OCI-LY7 (cell line): Measurements from ENCODE around the gene KCNIP1. TPM values are rescaled to one million over a fixed set of nuclear protein-coding genes. Genes with fewer than 3 reads are reported as not detected.

Experiments
- BruUV-seq: library from RNA; stranded (reverse); fragments of 400-500 nt; replicated peaks from 2 replicates; lab custom pipeline; 2021; lab: Mats Ljungman, UMichigan
- CTCF ChIA-PET: fragments of 300-600 bp; sonication (Branson Sonifier 250); formaldehyde crosslinking; loops from one replicate; lab custom pipeline; 2022; ENCODE audit warnings: antibody characterized with exemption; ENCODE audit not compliant: unreplicated experiment; lab: Charles Lee
- POLR2A ChIA-PET: fragments of 300-600 bp; sonication (Branson Sonifier 250); formaldehyde crosslinking; loops from one replicate; lab custom pipeline; 2022; ENCODE audit warnings: antibody characterized with exemption; lab: Charles Lee
- DNase-seq: peaks from one replicate; pipeline ENCODE4 v3.0.0-alpha.2; 2015; ENCODE audit warnings: low spot score
- H2AFZ ChIP-seq: fragments of 200-600 bp; sonication (generic), shearing (Covaris generic); 2 replicates; pipeline ENCODE4 v1.6.1; 2014; ENCODE audit warnings: mild to moderate bottlenecking, antibody characterized with exemption, low read length, moderate library complexity
- H3K27ac ChIP-seq: fragments of 200-600 bp; sonication (generic); 2 replicates; pipeline ENCODE4 v1.5.1; 2014; ENCODE audit warnings: mixed run types, low read depth, mild to moderate bottlenecking, moderate library complexity, low read length, inconsistent platforms; ENCODE audit not compliant: poor library complexity, severe bottlenecking
- H3K36me3 ChIP-seq: fragments of 200-600 bp; sonication (generic); 2 replicates; pipeline ENCODE4 v1.6.1; 2014; ENCODE audit warnings: mild to moderate bottlenecking, antibody characterized with exemption, low read length, moderate library complexity, mixed read lengths; ENCODE audit not compliant: insufficient read depth
- H3K4me1 ChIP-seq: fragments of 200-600 bp; sonication (generic); 2 replicates; pipeline ENCODE4 v1.5.1; 2014; ENCODE audit warnings: mild to moderate bottlenecking, low read length; ENCODE audit not compliant: insufficient read depth, poor library complexity, severe bottlenecking
- H3K4me2 ChIP-seq: fragments of 200-600 bp; sonication (generic); 2 replicates; pipeline ENCODE4 v1.6.1; 2014; ENCODE audit warnings: mild to moderate bottlenecking, low read length
- H3K4me3 ChIP-seq: fragments of 200-600 bp; sonication (generic); 2 replicates; pipeline ENCODE4 v1.5.1; 2014; ENCODE audit warnings: mild to moderate bottlenecking, low read depth, low read length; ENCODE audit not compliant: poor library complexity, severe bottlenecking
- H3K79me2 ChIP-seq: fragments of 200-600 bp; sonication (generic); 2 replicates; pipeline ENCODE4 v1.6.1; 2016; ENCODE audit warnings: low read depth, mild to moderate bottlenecking, low read length, moderate library complexity, mixed read lengths; ENCODE audit not compliant: insufficient read depth
- H3K9me2 ChIP-seq: fragments of 200-600 bp; sonication (generic); 2 replicates; pipeline ENCODE4 v1.6.1; 2016; ENCODE audit warnings: mild to moderate bottlenecking, low read length, mixed read lengths; ENCODE audit not compliant: insufficient read depth
- H3K9me3 ChIP-seq: fragments of 200-600 bp; sonication (generic); 2 replicates; pipeline ENCODE4 v1.6.1; 2014; ENCODE audit warnings: mild to moderate bottlenecking, mixed run types, low read length, mixed read lengths
- H4K20me1 ChIP-seq: fragments of 200-600 bp; sonication (generic); 2 replicates; pipeline ENCODE4 v1.6.1; 2014; ENCODE audit warnings: mild to moderate bottlenecking, antibody characterized with exemption, low read length, moderate library complexity, mixed read lengths; ENCODE audit not compliant: insufficient read depth
- EZH2phosphoT487 ChIP-seq: fragments of 200-600 bp; sonication (generic); IDR thresholded peaks from 2 replicates; pipeline ENCODE4 v1.6.1; 2018; ENCODE audit warnings: low read depth, borderline replicate concordance, mild to moderate bottlenecking, mixed run types, antibody characterized with exemption, low read length, moderate library complexity, mixed read lengths
- intact Hi-C: fragments of 100-400 bp; cut with micrococcal nuclease; formaldehyde crosslinking; loops from one replicate; pipeline ENCODE4 v1.10.0; 2022; ENCODE audit not compliant: unreplicated experiment
- total RNA-seq, 2 experiments: library from RNA; depleted of rRNA in 1 of 2; stranded (reverse); fragments of >200 nt in 1 of 2; shearing (Covaris generic) in 1 of 2; gene quantifications; 2 replicates each; pipeline ENCODE4 v1.2.3, GENCODE V29; 2014 to 2022
- TF ChIP-seq, protein P1 (sequence below): fragments of 200-600 bp; sonication (generic); conservative IDR thresholded peaks from 2 replicates; pipeline ENCODE4 v1.5.1; 2014; ENCODE audit warnings: mild to moderate bottlenecking, antibody characterized with exemption, low read length, moderate library complexity, mixed read lengths

The KCNIP1 gene
- total RNA-seq, 2 experiments from 2014 or later = not detected

- Histone ChIP-seq H3K27ac (no peak overlapping the region), H2AFZ (no peak overlapping the region), H3K79me2 (no peaks in the 10 kb centered on the region), H3K4me3 (no peak overlapping the region), H3K4me2 (no peak overlapping the region), H4K20me1 (no peaks in the 10 kb centered on the region), H3K4me1 (no peaks in the 10 kb centered on the region), H3K9me3 (no peaks in the 10 kb centered on the region), H3K9me2 (no peaks in the 10 kb centered on the region), H3K36me3 (no peaks in the 10 kb centered on the region)
- no peak for TF ChIP-seq EZH2phosphoT487
- TF ChIP-seq, protein P1, sequence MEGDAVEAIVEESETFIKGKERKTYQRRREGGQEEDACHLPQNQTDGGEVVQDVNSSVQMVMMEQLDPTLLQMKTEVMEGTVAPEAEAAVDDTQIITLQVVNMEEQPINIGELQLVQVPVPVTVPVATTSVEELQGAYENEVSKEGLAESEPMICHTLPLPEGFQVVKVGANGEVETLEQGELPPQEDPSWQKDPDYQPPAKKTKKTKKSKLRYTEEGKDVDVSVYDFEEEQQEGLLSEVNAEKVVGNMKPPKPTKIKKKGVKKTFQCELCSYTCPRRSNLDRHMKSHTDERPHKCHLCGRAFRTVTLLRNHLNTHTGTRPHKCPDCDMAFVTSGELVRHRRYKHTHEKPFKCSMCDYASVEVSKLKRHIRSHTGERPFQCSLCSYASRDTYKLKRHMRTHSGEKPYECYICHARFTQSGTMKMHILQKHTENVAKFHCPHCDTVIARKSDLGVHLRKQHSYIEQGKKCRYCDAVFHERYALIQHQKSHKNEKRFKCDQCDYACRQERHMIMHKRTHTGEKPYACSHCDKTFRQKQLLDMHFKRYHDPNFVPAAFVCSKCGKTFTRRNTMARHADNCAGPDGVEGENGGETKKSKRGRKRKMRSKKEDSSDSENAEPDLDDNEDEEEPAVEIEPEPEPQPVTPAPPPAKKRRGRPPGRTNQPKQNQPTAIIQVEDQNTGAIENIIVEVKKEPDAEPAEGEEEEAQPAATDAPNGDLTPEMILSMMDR = no peak
- intact Hi-C loops = no loop called here
- no TSS peak for BruUV-seq
- ChIA-PET CTCF (interaction anchor here (0.6 kb wide), 1 partner anchor 20 kb away, joined by 3 read pairs; no protein-coding TSS in a partner anchor), POLR2A (no interaction called here)
- no peak for DNase-seq
Observed at GRCh38 chr5:170614065-170614490, 110.3 kb downstream of the KCNIP1 start.

- Histone ChIP-seq H3K9me3 (no peaks in the 10 kb centered on the region), H3K4me1 (no peaks in the 10 kb centered on the region), H3K9me2 (no peaks in the 10 kb centered on the region), H3K79me2 (no peaks in the 10 kb centered on the region), H3K4me3 (no peak overlapping the region), H3K4me2 (no peak overlapping the region), H2AFZ (no peak overlapping the region), H4K20me1 (no peaks in the 10 kb centered on the region), H3K36me3 (no peaks in the 10 kb centered on the region), H3K27ac (no peak overlapping the region)
- intact Hi-C loops = no loop called here
- no peak for TF ChIP-seq EZH2phosphoT487
- TF ChIP-seq, protein P1 = no peak
- POLR2A ChIA-PET = no interaction called here
- no peak for DNase-seq
- CTCF ChIA-PET = interaction anchor here (0.6 kb wide), 1 partner anchor 19 kb away, joined by 3 read pairs; no protein-coding TSS in a partner anchor
- no TSS peak for BruUV-seq
Observed at GRCh38 chr5:170614720-170615119, 110.9 kb downstream of the KCNIP1 start.

GRCh38 chr5:170617533-170618490 lies 114.0 kb downstream of the KCNIP1 start:
- no peaks in the 10 kb centered on the region for H3K36me3 ChIP-seq
- no peak overlapping the region for H2AFZ ChIP-seq
- CTCF ChIA-PET = interaction anchor here (0.6 kb wide), 1 partner anchor 225 kb away, joined by 3 read pairs; no protein-coding TSS in a partner anchor
- no peaks in the 10 kb centered on the region for H3K4me1 ChIP-seq
- POLR2A ChIA-PET = no interaction called here
- H3K9me2 ChIP-seq = no peaks in the 10 kb centered on the region
- intact Hi-C loops = no loop called here
- no peaks in the 10 kb centered on the region for H4K20me1 ChIP-seq
- H3K9me3 ChIP-seq = no peaks in the 10 kb centered on the region
- no peak overlapping the region for H3K27ac ChIP-seq
- H3K79me2 ChIP-seq = no peaks in the 10 kb centered on the region
- BruUV-seq = no TSS peak
- H3K4me3 ChIP-seq = no peak overlapping the region
- H3K4me2 ChIP-seq = no peak overlapping the region
- no peak for DNase-seq
- TF ChIP-seq, protein P1 = no peak
- no peak for TF ChIP-seq EZH2phosphoT487
